A673 (cell line): Measurements from ENCODE around the gene SIN3B. TPM values are rescaled to one million over a fixed set of nuclear protein-coding genes. Genes with fewer than 3 reads are reported as not detected.

Experiments used
- BruUV-seq: library from RNA; stranded (reverse); fragments of 400-500 nt; replicated peaks from 2 replicates; lab custom pipeline; 2021; lab: Mats Ljungman, UMichigan
- CTCF ChIA-PET: fragments of 300-600 bp; sonication (Branson Sonifier 250); formaldehyde crosslinking; loops from one replicate; lab custom pipeline; 2022; ENCODE audit warnings: antibody characterized with exemption; lab: Charles Lee
- POLR2A ChIA-PET: fragments of 300-600 bp; sonication (Branson Sonifier 250); formaldehyde crosslinking; loops from one replicate; lab custom pipeline; 2022; ENCODE audit warnings: antibody characterized with exemption; ENCODE audit not compliant: low non-redundant PET; lab: Charles Lee
- DNase-seq: peaks from one replicate; pipeline ENCODE4 v3.0.0-alpha.2; 2015; ENCODE audit warnings: low spot score
- H3K27ac ChIP-seq: fragments of 200-600 bp; sonication (generic); 2 replicates; pipeline ENCODE4 v1.5.1; 2016; ENCODE audit warnings: mixed run types, low read depth, mild to moderate bottlenecking, mixed read lengths, antibody characterized with exemption, low read length; ENCODE audit not compliant: poor library complexity, severe bottlenecking
- H3K27me3 ChIP-seq: fragments of 200-600 bp; sonication (generic); replicated peaks from 2 replicates; pipeline ENCODE4 v1.6.1; 2017; ENCODE audit warnings: mixed run types, low read depth, mild to moderate bottlenecking, mixed read lengths, antibody characterized with exemption, low read length; ENCODE audit not compliant: insufficient read depth, poor library complexity
- H3K36me3 ChIP-seq: fragments of 200-600 bp; sonication (generic); 2 replicates; pipeline ENCODE4 v1.6.1; 2016; ENCODE audit warnings: mixed run types, mild to moderate bottlenecking, mixed read lengths, antibody characterized with exemption, low read length; ENCODE audit not compliant: insufficient read depth, poor library complexity, severe bottlenecking
- H3K4me1 ChIP-seq: fragments of 200-600 bp; sonication (generic); 2 replicates; pipeline ENCODE4 v1.6.1; 2017; ENCODE audit warnings: mixed run types, mild to moderate bottlenecking, mixed read lengths, antibody characterized with exemption, low read length; ENCODE audit not compliant: insufficient read depth, poor library complexity, severe bottlenecking
- H3K4me3 ChIP-seq: fragments of 200-600 bp; sonication (generic); 2 replicates; pipeline ENCODE4 v1.5.1; 2016; ENCODE audit warnings: low read depth, mixed run types, mild to moderate bottlenecking, mixed read lengths, low read length; ENCODE audit not compliant: poor library complexity, severe bottlenecking
- H3K9me3 ChIP-seq: fragments of 200-600 bp; sonication (generic); 2 replicates; pipeline ENCODE4 v1.6.1; 2016; ENCODE audit warnings: mixed run types, low read depth, mild to moderate bottlenecking, mixed read lengths, antibody characterized with exemption, low read length; ENCODE audit not compliant: poor library complexity, severe bottlenecking
- EZH2 ChIP-seq: fragments of 200-600 bp; sonication (generic); IDR thresholded peaks from 2 replicates; pipeline ENCODE4 v1.6.1; 2017; ENCODE audit warnings: borderline replicate concordance, low read depth, mild to moderate bottlenecking, mixed read lengths, antibody characterized with exemption, low read length; ENCODE audit not compliant: poor library complexity, severe bottlenecking
- intact Hi-C: fragments of 100-400 bp; cut with micrococcal nuclease; formaldehyde crosslinking; loops from one replicate; pipeline ENCODE4 v1.10.0; 2022; ENCODE audit not compliant: unreplicated experiment
- total RNA-seq: library from RNA; stranded (reverse); gene quantifications from 2 replicates; pipeline ENCODE4 v1.2.3, GENCODE V29; 2021
- TF ChIP-seq, protein P1 (sequence below): fragments of 300-800, 200-600 bp; sonication (generic); conservative IDR thresholded peaks from 2 replicates; pipeline ENCODE4 v1.5.1; 2017; ENCODE audit warnings: low read depth, mild to moderate bottlenecking, antibody characterized with exemption, low read length, moderate library complexity, mixed read lengths

The SIN3B gene
- total RNA-seq, 1 experiment from 2014 or later, result 76.7 TPM

DNA sequence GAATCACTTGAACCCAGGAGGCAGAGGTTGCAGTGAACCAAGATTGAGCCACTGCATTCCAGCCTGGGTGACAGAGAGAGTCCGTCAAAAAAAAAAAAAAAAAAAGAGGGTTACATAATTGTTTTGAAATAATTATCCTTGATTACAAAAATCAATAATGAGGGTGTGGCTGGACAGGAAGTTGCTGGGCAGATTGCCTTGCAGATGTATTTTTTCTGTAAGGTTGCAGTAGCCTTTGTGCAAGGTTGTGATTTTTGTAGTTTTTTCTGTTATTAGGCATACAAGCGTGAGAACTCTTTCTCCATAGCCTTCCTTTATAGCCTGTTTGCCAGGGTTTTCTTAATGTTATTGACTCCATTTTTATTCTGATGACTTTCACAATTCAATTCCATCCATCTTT lies 40.7 kb upstream of the SIN3B start:
- intact Hi-C loops, result no loop called here
- no peaks in the 10 kb centered on the region for H3K27me3 ChIP-seq
- no TSS peak for BruUV-seq
- H3K4me1 ChIP-seq, result no peaks in the 10 kb centered on the region
- ChIA-PET POLR2A (no interaction called here), CTCF (no interaction called here)
- TF ChIP-seq EZH2, result no peak
- TF ChIP-seq, protein P1, sequence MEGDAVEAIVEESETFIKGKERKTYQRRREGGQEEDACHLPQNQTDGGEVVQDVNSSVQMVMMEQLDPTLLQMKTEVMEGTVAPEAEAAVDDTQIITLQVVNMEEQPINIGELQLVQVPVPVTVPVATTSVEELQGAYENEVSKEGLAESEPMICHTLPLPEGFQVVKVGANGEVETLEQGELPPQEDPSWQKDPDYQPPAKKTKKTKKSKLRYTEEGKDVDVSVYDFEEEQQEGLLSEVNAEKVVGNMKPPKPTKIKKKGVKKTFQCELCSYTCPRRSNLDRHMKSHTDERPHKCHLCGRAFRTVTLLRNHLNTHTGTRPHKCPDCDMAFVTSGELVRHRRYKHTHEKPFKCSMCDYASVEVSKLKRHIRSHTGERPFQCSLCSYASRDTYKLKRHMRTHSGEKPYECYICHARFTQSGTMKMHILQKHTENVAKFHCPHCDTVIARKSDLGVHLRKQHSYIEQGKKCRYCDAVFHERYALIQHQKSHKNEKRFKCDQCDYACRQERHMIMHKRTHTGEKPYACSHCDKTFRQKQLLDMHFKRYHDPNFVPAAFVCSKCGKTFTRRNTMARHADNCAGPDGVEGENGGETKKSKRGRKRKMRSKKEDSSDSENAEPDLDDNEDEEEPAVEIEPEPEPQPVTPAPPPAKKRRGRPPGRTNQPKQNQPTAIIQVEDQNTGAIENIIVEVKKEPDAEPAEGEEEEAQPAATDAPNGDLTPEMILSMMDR, result no peak
- H3K36me3 ChIP-seq, result no peaks in the 10 kb centered on the region
- no peak overlapping the region for H3K4me3 ChIP-seq
- no peak overlapping the region for H3K27ac ChIP-seq
- peaks cover 13% of the 10 kb centered on the region for H3K9me3 ChIP-seq
- DNase-seq, result no peak

DNA sequence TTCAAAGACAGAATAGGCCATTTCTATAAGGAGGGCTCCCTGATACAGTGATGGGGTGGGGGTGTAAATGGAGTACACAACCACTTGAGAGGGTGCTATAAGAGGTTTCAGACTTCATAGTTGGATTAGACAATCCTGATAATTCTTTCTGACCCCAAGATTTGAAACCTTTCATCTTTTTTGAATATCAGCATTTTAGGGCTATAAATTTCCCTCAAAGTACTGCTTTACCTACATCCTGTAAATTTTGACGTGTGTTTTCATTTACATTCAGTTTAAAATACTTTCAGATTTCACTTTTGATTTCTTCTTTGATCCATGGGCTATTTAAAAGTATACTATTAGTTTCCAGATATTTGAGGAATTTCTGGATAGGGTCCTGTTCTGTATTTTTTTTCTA lies 40.0 kb upstream of the SIN3B start:
- BruUV-seq, result no TSS peak

DNA sequence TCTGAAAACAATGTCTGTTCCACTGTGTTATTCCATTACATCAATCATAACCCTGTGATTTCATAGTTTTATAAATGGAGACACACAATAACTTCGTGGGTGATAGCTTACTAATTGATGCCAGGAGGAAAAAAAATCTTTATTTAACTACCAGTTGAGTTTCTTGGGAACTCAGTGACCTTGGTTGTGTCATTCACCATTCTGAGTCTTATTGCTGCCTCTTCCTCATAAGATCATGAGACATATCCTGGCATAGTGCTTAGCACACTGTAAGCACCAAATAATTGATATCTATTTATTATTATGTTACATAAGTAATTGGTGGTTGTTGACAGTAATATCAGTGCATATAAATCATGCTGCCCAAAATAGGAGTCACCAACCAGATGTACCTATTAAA lies 39.1 kb upstream of the SIN3B start:
- no TSS peak for BruUV-seq
- ChIA-PET POLR2A (no interaction called here), CTCF (no interaction called here)
- Histone ChIP-seq H3K4me3 (no peak overlapping the region), H3K9me3 (peaks cover 13% of the 10 kb centered on the region), H3K4me1 (no peaks in the 10 kb centered on the region), H3K27ac (no peak overlapping the region), H3K27me3 (no peaks in the 10 kb centered on the region), H3K36me3 (no peaks in the 10 kb centered on the region)
- intact Hi-C loops, result no loop called here
- TF ChIP-seq, protein P1, result no peak
- TF ChIP-seq EZH2, result no peak
- no peak for DNase-seq

More for the DNA sequence above, 40.0 kb upstream of the SIN3B start:
- no peak for DNase-seq
- Histone ChIP-seq H3K9me3 (peaks cover 13% of the 10 kb centered on the region), H3K4me1 (no peaks in the 10 kb centered on the region), H3K27ac (no peak overlapping the region), H3K4me3 (no peak overlapping the region), H3K27me3 (no peaks in the 10 kb centered on the region), H3K36me3 (no peaks in the 10 kb centered on the region)
- TF ChIP-seq EZH2, result no peak
- TF ChIP-seq, protein P1, result no peak
- POLR2A ChIA-PET, result no interaction called here
- intact Hi-C loops, result no loop called here
- CTCF ChIA-PET, result no interaction called here
